ENCODE data around the gene PLTP.

The PLTP gene

DNA sequence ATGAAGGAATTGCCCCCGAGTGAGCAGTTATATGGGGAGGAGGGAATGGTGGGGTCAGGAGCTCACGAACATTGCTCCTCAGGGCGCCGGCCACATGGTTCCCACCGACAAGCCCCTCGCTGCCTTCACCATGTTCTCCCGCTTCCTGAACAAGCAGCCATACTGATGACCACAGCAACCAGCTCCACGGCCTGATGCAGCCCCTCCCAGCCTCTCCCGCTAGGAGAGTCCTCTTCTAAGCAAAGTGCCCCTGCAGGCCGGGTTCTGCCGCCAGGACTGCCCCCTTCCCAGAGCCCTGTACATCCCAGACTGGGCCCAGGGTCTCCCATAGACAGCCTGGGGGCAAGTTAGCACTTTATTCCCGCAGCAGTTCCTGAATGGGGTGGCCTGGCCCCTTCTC lies 13.7 kb downstream of the PLTP start:
- DNase-seq (ENCODE audit: low spot score): no peak

DNA sequence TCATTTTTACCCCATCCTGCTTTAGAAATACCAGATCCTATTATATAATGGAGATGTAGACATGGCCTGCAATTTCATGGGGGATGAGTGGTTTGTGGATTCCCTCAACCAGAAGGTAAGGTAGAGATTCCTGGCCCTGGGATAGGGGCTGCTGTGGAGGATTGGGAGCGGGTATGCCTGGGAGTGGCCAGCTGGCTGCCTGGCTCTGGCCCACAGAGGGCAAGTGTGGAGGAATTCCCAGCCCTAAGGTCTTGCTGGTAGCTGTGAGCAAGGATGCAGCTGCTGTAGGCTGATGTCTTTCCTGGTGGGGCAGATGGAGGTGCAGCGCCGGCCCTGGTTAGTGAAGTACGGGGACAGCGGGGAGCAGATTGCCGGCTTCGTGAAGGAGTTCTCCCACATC lies 14.3 kb downstream of the PLTP start:
- DNase-seq (ENCODE audit: low spot score): no peak

DNA sequence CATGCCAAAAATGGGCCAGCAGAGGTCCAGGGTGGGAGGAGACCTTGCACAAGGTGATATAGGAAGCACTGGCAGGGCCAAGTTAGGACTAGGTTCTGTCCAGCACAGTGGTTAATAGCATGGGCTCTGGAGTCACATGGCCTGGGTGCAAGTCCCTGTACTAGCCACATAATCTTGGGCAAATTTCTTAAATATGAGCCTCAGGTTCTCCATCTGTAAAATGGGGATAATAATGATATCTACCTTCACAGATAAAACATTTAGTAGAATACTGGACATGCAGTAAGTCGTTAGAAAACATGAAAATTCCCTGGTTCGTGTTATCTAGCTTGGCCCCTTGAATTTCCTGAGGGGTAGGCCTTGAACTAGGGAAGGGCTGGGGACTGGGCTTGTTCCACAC lies 14.7 kb downstream of the PLTP start:
- DNase-seq (ENCODE audit: low spot score): no peak

DNA sequence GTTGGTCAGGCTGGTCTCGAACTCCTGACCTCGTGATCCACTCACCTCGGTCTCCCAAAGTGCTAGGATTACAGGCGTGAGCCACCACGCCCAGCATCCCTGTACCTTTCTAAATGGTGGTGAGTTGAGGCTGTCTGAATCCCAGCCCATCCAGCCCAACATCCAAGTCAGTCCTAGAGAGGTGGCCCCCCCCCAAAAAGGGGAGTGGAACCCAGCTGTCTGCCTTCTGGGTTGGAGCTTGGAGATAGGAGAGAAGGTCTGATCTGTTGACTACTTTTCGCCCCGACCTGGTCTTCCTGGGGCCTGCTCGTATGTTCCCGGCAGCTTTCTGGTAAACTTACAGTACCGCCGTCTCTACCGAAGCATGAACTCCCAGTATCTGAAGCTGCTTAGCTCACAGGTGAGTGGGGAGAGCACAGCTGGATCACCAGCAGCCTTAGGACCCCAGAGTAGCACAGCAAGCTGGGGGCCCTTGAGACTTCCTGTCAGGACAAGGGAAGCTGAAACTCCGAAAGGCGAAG lies 15.3 kb downstream of the PLTP start:
- no peak for DNase-seq (ENCODE audit: low spot score)

DNA sequence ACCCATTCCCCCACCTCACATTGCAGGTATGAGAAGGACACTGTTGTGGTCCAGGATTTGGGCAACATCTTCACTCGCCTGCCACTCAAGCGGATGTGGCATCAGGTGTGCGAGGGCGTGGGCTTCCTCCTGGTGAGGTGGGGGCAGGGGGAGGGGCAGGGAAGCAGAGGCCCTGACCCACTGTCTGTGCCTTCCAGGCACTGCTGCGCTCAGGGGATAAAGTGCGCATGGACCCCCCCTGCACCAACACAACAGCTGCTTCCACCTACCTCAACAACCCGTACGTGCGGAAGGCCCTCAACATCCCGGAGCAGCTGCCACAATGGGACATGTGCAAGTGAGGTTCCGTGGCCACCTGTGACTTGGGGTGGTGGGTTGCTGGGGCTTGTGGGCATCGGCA lies 17.2 kb downstream of the PLTP start:
- no peak for DNase-seq (ENCODE audit: low spot score)

DNA sequence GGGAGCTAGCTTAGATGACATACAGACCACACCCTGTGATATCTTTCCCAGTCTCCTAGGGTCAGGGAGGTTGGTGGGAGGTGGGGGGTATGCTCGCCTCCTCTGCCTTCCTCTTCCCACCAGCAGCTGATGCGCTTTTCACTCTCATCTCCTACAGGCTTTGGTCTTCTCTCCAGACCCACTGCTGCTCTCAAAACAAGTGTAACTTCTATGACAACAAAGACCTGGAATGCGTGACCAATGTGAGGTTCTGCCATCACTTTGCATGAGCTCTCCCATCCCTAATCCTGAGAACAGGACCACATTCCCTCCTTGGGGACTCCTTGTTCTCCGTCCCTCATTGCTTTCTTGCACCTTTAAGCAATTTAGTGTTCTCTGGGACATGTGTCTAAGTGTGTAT lies 18.1 kb downstream of the PLTP start:
- no peak for DNase-seq (ENCODE audit: low spot score)

DNA sequence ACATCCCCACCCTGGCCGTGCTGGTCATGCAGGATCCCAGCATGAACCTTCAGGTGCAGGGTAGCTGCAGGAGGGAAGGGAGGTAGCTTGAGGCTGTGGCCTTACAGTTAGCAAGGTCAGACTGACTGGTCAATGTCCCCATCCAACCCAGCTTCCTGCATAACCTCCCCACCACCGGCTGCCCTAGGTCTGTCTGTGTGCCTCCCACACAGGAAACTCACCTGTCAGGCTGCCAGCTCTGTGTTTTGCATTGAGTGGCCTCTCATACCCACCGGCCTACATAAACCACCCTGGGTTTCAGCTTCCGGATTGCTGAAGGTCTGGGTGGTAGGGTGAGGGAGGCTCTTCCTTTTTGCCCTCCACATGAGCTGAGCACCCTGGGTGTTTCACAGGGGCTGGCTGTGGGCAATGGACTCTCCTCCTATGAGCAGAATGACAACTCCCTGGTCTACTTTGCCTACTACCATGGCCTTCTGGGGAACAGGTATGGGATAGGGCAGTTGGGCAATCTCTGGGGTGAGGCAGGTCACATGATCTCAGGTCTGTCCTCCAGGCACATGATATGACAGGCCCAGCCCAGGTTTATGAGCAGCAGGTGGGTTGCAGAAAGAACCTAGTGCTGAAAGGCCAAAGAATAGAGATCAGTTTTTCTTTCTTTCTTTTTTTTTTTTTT lies 19.0 kb downstream of the PLTP start:
- DNase-seq (ENCODE audit: low spot score): peak; percentile 20

DNA sequence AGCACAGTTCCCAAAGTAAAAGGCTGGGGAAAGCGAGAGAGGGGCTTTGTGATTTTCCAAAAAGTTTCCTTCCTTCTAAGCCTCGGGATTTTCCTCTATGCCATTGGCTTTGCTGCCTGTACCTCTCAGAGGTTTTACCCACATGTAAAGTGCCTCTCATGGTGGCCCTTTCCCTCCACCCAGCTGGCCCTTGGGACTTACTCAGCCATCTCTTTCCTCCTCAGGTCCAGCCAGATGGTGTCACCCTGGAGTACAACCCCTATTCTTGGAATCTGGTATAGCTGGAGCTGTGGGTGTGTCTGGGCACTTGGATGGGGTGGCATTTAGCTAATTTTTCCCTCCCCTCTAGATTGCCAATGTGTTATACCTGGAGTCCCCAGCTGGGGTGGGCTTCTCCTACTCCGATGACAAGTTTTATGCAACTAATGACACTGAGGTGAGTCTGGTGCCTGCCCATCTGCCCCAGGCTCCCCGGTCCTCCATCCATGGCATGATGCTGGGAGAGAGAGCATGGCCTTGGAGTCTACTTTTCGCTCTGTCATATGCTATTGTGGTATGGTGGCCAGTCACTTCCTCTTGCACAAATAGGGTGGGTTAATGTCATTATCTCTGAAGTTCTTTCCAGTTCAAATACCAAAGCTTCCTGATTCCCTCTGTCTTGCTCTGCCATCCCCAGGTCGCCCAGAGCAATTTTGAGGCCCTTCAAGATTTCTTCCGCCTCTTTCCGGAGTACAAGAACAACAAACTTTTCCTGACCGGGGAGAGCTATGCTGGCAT lies 19.7 kb downstream of the PLTP start:
- DNase-seq (ENCODE audit: low spot score): no peak

DNA sequence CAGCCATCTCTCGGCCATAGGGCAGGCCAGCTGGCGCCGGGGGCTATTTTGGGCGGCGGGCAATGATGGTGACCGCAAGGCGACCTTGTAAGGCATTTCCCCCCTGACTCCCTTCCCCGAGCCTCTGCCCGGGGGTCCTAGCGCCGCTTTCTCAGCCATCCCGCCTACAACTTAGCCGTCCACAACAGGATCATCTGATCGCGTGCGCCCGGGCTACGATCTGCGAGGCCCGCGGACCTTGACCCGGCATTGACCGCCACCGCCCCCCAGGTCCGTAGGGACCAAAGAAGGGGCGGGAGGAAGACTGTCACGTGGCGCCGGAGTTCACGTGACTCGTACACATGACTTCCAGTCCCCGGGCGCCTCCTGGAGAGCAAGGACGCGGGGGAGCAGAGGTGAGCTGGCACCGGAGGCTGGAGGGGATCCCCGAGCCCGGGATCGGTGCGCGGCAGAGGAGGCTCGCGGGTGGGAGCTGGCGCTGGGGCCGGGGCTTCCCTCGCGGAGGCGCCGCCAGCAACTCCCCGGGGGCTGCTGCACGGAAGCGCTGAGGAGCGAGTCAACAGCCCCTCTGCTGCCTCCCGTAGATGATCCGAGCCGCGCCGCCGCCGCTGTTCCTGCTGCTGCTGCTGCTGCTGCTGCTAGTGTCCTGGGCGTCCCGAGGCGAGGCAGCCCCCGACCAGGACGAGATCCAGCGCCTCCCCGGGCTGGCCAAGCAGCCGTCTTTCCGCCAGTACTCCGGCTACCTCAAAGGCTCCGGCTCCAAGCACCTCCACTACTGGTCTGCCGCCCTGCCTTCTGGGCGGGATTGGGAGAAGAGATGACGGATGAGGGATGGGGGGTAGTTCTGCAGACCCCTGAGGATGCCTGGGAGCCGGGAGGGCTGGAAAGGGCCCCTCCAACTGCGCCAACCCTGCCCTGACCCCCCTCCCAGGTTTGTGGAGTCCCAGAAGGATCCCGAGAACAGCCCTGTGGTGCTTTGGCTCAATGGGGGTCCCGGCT lies 20.7 kb downstream of the PLTP start, which contains the start of the genes CTSA and NEURL2:
TSS of gene CTSA (plus strand) at position 351 of the 999 bp plus-strand sequence. CDS start at position 585, 234 bp downstream.
TSS of gene NEURL2 (minus strand) at position 224 of the 999 bp plus-strand sequence. CDS start at position 7, 217 bp downstream.
- DNase-seq (ENCODE audit: low spot score): peak; percentile 78

DNA sequence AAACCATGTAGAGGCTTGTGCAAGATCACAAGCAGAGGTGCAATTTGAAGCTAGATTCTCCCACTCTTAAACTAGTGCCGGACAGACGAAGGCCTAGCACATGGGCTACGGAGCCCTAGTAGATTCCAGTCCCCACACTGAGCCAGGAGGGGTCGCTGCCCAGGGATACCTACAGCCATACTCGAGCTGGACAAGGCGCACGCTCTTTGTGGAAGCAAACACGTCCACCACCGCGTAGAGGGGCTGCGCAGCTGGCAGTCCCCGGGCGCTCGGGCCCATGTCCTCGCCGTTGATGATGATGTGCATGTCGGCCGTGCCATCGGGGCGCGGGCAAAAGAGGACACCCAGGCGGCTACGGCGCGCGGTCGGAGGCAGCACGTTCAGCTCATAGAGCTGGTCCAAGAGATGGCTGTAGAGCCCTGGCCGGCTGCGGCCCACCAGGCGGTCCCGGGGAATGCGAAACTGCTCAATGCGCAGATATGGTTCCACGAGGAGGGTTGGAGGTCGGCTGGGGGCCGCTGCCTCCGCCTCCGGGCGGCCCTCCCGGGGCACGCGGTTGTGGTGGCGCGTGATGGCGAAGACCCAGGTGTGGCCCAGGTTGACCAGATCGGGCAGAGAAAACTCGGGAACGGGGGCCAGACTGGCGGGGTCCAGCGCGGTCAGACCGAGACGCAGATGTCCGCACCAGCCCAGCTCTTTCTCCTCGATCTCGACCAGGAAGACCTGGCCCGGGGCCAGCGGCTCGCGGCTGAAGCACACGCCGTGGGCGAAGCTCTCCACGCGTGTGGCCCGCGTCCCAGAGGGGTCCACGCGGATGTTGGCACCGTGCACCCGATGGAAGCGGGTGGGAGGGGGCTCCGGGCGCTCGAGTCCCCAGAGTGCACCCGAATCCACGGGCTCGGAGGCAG lies 21.6 kb downstream of the PLTP start:
- DNase-seq (ENCODE audit: low spot score): peak; percentile 36

DNA sequence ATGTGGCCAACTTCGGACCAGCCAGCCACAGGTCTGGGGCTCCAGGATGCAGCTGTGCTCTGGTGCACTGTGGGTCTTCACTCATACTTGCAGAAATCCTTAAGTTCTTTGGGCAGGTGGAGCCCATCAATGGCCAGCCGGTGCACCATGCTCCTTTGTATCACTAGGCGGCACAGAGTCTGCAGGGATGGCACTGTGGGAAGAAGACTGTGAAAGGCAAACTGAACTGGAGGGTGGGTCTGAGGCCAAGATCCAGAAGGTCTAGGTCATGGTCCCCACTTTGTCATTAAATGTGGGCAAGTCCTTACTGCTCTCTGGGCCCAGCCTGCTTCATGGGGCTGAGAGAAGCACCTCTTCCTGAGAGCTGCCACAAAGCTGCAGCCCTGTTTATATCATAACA lies 23.3 kb downstream of the PLTP start:
- no peak for DNase-seq (ENCODE audit: low spot score)

DNA sequence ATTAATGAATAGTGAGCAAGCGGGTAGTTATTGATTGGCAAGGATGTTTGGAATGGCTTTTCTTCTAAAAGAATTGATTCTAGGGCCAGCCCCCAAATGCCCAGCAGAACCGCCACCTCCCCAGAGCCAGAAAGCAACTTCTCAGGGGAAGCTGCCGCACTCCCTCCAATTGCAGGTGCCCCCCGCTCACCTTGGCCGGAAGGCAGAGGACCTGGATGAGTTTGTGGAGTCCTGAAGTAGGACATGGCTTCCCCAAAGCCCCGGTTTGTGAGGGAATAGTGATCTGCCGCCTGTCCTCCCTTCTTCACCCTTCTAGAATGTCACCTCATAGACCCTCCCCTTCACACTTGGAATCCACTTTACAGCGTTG lies 24.6 kb downstream of the PLTP start, which contains the start of gene SPATA25:
TSS of gene SPATA25 (minus strand) at position 277 of the 370 bp plus-strand sequence. CDS start at position 245, 32 bp downstream.
- DNase-seq (ENCODE audit: low spot score): no peak

DNA sequence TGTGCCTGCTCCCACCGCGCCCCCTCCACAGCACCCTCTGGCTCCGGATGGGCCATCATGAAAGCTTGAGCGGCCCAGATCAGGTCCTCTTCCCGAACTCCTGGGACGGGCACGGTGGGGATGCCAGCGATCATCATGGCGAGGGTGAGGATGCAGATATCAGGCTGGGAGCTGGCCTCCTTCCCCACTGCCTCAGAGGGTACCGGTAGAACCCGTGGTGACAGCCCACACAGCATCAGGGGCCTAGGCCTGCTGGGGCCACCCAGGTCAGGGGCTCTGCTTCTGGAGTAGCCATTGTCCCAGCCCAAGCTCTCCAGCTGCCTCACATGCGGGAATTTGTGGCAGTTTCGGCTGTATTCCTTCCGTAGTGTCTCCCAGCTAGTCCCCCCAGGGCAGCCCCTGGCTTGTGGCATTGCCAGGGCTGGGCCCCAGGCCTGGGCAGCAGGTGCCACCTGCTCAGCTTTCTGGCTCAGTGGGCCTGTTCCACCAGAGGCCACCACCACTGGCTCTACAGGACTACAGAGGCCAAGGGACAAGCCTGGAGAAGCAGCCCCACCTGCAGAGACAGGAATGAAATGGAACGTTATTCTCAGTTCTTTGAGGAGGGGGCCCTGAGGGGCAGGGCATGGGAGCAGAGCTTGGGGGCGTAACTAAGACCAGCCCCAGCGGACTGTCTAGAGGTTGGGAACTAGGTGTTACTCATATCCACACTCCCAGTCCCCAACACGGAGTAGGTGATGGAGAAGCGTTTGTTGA lies 25.2 kb downstream of the PLTP start:
- no peak for DNase-seq (ENCODE audit: low spot score)

DNA sequence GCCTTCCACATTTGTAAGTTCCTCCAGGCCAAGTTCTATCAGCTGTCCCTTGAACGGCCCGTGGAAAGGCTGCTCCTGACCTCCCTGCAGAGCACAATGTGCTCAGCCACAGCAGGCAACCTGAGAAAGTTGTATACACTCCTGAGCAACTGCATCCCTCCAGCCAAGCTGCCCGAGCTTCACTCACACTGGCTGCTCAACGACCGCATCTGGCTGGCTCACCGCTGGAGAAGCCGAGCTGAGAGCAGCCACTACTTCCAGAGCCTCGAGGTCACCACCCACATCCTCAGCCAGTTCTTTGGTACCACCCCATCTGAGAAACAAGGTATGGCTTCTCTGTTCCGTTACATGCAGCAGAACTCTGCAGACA lies 28.9 kb downstream of the PLTP start:
- DNase-seq (ENCODE audit: low spot score): no peak

DNA sequence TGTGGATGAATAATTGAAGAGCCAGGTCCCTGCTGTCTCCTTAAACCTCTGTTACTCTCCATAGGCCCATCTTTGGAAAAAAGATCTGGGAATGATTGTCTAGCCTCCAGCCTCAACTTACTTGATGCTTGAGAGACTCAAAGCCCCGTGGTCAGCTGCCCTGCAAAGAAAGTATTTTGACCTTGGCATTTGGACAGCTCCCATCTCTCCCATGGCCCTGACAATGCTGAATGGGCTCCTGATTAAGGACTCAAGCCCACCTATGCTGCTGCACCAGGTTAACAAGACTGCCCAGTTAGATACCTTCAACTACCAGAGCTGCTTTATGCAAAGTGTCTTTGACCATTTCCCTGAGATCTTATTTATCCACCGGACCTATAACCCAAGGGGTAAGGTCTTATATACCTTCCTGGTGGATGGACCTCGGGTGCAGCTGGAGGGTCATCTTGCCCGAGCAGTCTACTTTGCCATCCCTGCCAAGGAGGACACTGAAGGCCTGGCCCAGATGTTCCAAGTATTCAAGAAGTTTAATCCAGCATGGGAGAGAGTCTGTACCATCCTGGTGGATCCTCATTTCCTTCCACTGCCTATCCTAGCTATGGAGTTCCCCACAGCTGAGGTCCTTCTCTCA lies 29.4 kb downstream of the PLTP start:
- no peak for DNase-seq (ENCODE audit: low spot score)

DNA sequence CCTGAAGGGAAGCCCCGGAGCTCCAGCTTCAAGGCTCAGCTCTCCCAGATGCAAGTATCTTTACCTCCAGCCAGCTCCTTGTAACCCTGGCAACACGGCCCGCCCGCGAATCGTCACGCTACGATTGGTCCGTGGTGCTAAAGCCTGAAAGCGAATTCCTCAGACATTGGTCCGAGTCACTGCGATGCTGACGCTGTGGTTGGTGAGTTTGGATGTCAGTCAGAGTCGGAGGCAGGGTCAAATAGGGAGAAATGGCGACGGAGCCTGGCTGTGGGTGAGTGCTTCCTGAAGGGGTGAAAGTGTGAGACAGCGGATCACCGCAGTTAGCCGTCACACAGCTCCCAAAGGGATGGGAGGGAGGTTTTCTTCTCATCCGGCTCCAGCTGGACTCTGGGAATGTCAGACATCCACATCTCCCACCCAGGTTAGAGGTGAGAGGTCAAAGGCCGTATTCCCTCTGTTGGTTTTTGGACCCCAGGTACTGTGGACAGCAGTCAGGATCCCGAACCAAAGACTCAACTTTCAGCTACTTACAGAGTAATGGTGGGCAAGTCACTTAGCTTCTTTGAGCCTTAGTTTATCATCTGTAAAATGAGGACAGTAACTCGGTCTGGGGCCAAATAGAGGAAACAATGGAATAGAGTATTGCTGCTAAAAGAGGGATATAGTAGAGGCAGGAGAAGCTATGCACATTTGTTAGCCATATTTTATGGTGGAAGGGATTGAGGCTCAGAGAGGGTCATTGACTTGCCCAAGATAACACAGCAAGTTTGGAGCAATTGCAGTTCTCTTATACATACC lies 30.8 kb downstream of the PLTP start, which contains the start of gene ZSWIM1:
TSS of gene ZSWIM1 (plus strand) at position 240 of the 801 bp plus-strand sequence. CDS start 1,366 bp downstream, outside the sequence.
- peak; percentile 99 for DNase-seq (ENCODE audit: low spot score)

DNA sequence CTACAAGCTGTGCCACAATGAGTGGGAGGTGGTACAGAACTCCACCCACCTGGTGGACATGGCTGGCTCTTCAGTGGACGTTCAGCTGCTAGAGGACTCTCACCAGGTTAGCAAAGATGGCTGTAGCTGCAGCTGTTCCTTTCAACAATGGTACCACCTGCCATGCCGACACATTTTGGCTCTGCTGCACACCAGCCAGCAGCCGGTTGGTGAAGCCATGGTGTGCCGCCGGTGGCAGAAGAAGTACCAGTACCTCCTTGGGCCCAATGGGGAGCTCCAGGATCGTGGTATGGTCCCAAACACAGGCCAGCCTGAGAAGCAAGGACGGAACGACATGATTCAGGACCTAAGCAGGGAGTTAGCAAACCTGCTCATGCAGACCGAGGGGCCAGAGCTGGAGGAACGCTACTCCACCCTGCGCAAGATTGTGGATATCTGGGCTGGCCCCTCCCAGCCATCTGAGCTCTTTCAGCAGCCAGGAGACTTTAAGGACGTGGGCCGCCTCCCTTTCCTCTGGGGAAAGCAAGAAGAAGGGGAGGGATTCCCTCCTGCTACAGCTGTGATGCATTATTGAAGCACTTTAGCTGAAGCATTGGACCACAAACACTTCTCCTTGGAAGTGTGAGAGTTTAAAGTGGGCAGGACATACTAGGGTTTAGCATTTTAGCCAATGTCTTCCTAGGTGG lies 33.7 kb downstream of the PLTP start:
- DNase-seq (ENCODE audit: low spot score): no peak

DNA sequence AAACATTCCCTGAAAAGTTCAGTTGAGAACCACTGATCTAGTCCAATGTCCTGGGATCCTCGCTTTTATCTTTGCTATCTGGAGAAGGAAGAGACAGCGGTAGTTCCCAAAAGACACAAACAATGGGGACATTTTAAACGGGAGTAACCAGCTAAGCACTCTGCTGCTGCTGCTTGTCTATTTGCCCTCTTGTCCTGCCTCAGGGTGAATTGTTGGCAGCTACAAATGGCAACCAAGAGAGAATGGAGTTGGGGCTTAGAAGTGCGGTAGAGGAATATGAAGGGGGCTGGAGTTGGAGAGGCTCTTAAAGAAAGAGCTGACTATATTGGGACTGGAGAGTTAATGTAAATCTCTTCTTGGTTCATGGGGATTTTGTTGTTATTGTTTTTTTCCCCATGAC lies 37.4 kb downstream of the PLTP start:
- no peak for DNase-seq (ENCODE audit: low spot score)

Measured in CD4-positive, alpha-beta T cell treated with Interleukin-15 for 4 hours (primary cell).